H9 (cell line): ENCODE data around the gene OSBP2. TPM values are rescaled to one million over a fixed set of nuclear protein-coding genes. Genes with fewer than 3 reads are reported as not detected.

ENCODE experiments used
- DNase-seq: peaks from one replicate; pipeline ENCODE4 v3.0.0-alpha.2; 2017
- H2AFZ ChIP-seq: one replicate; pipeline ENCODE4 v1.6.1; 2013; ENCODE audit warnings: mild to moderate bottlenecking, low read length, control low read depth, moderate library complexity
- H2AK5ac ChIP-seq: 2 replicates; pipeline ENCODE4 v1.6.1; 2013; ENCODE audit warnings: low read length, control low read depth, mixed read lengths; ENCODE audit not compliant: insufficient read length
- H2BK120ac ChIP-seq: one replicate; pipeline ENCODE4 v1.6.1; 2013; ENCODE audit warnings: low read depth, mild to moderate bottlenecking, low read length, control low read depth, inconsistent platforms; ENCODE audit not compliant: poor library complexity, severe bottlenecking
- H2BK12ac ChIP-seq: 2 replicates; pipeline ENCODE4 v1.6.1; 2013; ENCODE audit warnings: low read length, control low read depth, mixed read lengths, low read depth; ENCODE audit not compliant: insufficient read length
- H2BK15ac ChIP-seq: 2 replicates; pipeline ENCODE4 v1.6.1; 2013; ENCODE audit warnings: low read depth, low read length, control low read depth
- H2BK20ac ChIP-seq: one replicate; pipeline ENCODE4 v1.6.1; 2013; ENCODE audit warnings: low read depth, mild to moderate bottlenecking, low read length, control low read depth, inconsistent platforms; ENCODE audit not compliant: poor library complexity, severe bottlenecking
- H2BK5ac ChIP-seq: 2 replicates; pipeline ENCODE4 v1.6.1; 2013; ENCODE audit warnings: low read length, control low read depth, mixed read lengths; ENCODE audit not compliant: insufficient read length
- H3K14ac ChIP-seq: 2 replicates; pipeline ENCODE4 v1.6.1; 2013; ENCODE audit warnings: low read length, control low read depth; ENCODE audit not compliant: insufficient read depth
- H3K18ac ChIP-seq: 2 replicates; pipeline ENCODE4 v1.6.1; 2013; ENCODE audit warnings: low read depth, mild to moderate bottlenecking, mixed read lengths, low read length, control low read depth; ENCODE audit not compliant: insufficient read length
- H3K23ac ChIP-seq: 2 replicates; pipeline ENCODE4 v1.6.1; 2013; ENCODE audit warnings: low read length, control low read depth, mixed read lengths, low read depth; ENCODE audit not compliant: insufficient read length
- H3K23me2 ChIP-seq: 2 replicates; pipeline ENCODE4 v1.6.1; 2013; ENCODE audit warnings: low read depth, mild to moderate bottlenecking, mixed read lengths, low read length, control low read depth; ENCODE audit not compliant: insufficient read length, poor library complexity, severe bottlenecking
- H3K27ac ChIP-seq: 2 replicates; pipeline ENCODE4 v1.5.1; 2013; ENCODE audit warnings: low read length, control low read depth, mixed read lengths, low read depth; ENCODE audit not compliant: insufficient read length
- H3K27me3 ChIP-seq: 2 replicates; pipeline ENCODE4 v1.6.1; 2013; ENCODE audit warnings: low read length, control low read depth, inconsistent platforms; ENCODE audit not compliant: insufficient read depth
- H3K4ac ChIP-seq: 2 replicates; pipeline ENCODE4 v1.6.1; 2013; ENCODE audit warnings: low read depth, mild to moderate bottlenecking, control low read depth, inconsistent platforms, low read length, moderate library complexity
- H3K4me1 ChIP-seq: 2 replicates; pipeline ENCODE4 v1.6.1; 2013; ENCODE audit warnings: low read length, control low read depth, inconsistent platforms; ENCODE audit not compliant: insufficient read depth
- H3K4me2 ChIP-seq: 2 replicates; pipeline ENCODE4 v1.6.1; 2013; ENCODE audit warnings: low read length, control low read depth, mixed read lengths; ENCODE audit not compliant: insufficient read length, insufficient read depth
- H3K56ac ChIP-seq: 2 replicates; pipeline ENCODE4 v1.6.1; 2013; ENCODE audit warnings: low read depth, mild to moderate bottlenecking, mixed read lengths, low read length, control low read depth; ENCODE audit not compliant: insufficient read length
- H3K79me1 ChIP-seq: 2 replicates; pipeline ENCODE4 v1.6.1; 2013; ENCODE audit warnings: low read depth, mild to moderate bottlenecking, moderate library complexity, low read length, control low read depth, inconsistent platforms; ENCODE audit not compliant: insufficient read depth, poor library complexity, severe bottlenecking
- H3K79me2 ChIP-seq: 2 replicates; pipeline ENCODE4 v1.6.1; 2013; ENCODE audit warnings: low read length, control low read depth, inconsistent platforms; ENCODE audit not compliant: insufficient read depth
- H3K9ac ChIP-seq: 2 replicates; pipeline ENCODE4 v1.6.1; 2013; ENCODE audit warnings: low read length, control low read depth, mixed read lengths; ENCODE audit not compliant: insufficient read length; ENCODE audit errors: extremely low read depth
- H3K9me3 ChIP-seq: one replicate; pipeline ENCODE4 v1.6.1; 2013; ENCODE audit warnings: low read depth, low read length, inconsistent platforms; ENCODE audit not compliant: control insufficient read depth
- H3T11ph ChIP-seq: one replicate; pipeline ENCODE4 v1.6.1; 2013; ENCODE audit warnings: mild to moderate bottlenecking, low read length, control low read depth, inconsistent platforms
- H4K20me1 ChIP-seq: one replicate; pipeline ENCODE4 v1.6.1; 2013; ENCODE audit not compliant: control insufficient read depth, insufficient read length, insufficient read depth
- H4K5ac ChIP-seq: 2 replicates; pipeline ENCODE4 v1.6.1; 2013; ENCODE audit warnings: low read depth, mild to moderate bottlenecking, mixed read lengths, low read length, control low read depth; ENCODE audit not compliant: insufficient read length
- H4K8ac ChIP-seq: replicated peaks from 2 replicates; pipeline ENCODE4 v1.6.1; 2013; ENCODE audit warnings: low read length, control low read depth, mixed read lengths, low read depth; ENCODE audit not compliant: insufficient read length
- H4K91ac ChIP-seq: 2 replicates; pipeline ENCODE4 v1.6.1; 2013; ENCODE audit warnings: low read depth, mild to moderate bottlenecking, moderate library complexity, mixed read lengths, low read length, control low read depth; ENCODE audit not compliant: insufficient read length
- H3K27ac Mint-ChIP-seq, 3 experiments: 2 replicates in 2 of 3; 3 replicates in 1 of 3; pipeline ENCODE4 v1.8.0; 2020 to 2021; ENCODE audit warnings: mixed read lengths in 3 of 3, mild to moderate bottlenecking in 1 of 3, moderate library complexity in 1 of 3
- H3K27me3 Mint-ChIP-seq: 2 replicates; pipeline ENCODE4 v1.8.0; 2021; ENCODE audit warnings: low read depth, mild to moderate bottlenecking, moderate library complexity, mixed read lengths
- H3K36me3 Mint-ChIP-seq, 3 experiments: 2 replicates in 2 of 3; 3 replicates in 1 of 3; pipeline ENCODE4 v1.8.0; 2020 to 2021; ENCODE audit warnings: low read depth in 3 of 3, mixed read lengths in 3 of 3; ENCODE audit not compliant: insufficient read depth in 1 of 3
- H3K4me1 Mint-ChIP-seq, 2 experiments: 2 replicates each; pipeline ENCODE4 v1.8.0; 2020; ENCODE audit warnings: mixed read lengths in 2 of 2
- H3K4me3 Mint-ChIP-seq, 2 experiments: 2 replicates in 1 of 2; 3 replicates in 1 of 2; pipeline ENCODE4 v1.8.0; 2020 to 2021; ENCODE audit warnings: mild to moderate bottlenecking in 2 of 2, mixed read lengths in 2 of 2, moderate library complexity in 1 of 2
- H3K9me3 Mint-ChIP-seq, 2 experiments: 2 replicates in 1 of 2; 3 replicates in 1 of 2; pipeline ENCODE4 v1.8.0; 2020; ENCODE audit warnings: mild to moderate bottlenecking in 2 of 2, mixed read lengths in 2 of 2, moderate library complexity in 1 of 2
- CTCF ChIP-seq: fragments of 200-600 bp; sonication (generic); conservative IDR thresholded peaks from 3 replicates; pipeline ENCODE4 v1.8.0; 2021; ENCODE audit warnings: antibody characterized with exemption, mild to moderate bottlenecking
- WGBS: extraction: QIAGEN DNeasy Blood & Tissue Kit; methylation state at CpG from one replicate; pipeline ENCODE4 v1.1.7; 2013; ENCODE audit warnings: missing lambda C conversion rate, low lambda C conversion rate, mixed read lengths; ENCODE audit not compliant: insufficient read length; ENCODE audit errors: extremely low coverage; 5-methylcytosine and 5-hydroxymethylcytosine counted together
- total RNA-seq: library from RNA; stranded (reverse); gene quantifications from 2 replicates; pipeline ENCODE4 v1.2.1, GENCODE V29; 2021

Gene OSBP2
- total RNA-seq, 1 experiment from 2014 or later, result 3.4 TPM

DNA sequence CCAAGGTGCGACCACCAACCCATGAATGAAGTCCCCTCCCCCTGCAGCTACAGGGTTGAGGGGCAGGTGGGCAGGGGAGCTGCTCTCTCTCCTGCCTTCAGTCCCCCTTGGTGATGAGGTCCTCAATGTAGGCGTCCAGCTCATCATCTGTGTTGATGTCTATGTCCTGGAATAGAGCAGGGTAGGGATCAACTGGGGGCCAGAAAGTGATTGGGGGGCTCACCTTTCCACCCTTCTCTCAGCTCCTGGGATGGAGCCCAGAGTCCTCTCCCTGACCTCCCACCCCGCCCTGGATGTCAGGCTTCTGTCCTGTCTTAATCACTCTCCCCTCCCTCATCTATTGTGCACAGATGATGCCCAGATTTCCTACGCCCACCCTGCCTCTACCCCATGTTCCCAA is 232.0 kb downstream of the OSBP2 start:
- Mint-ChIP-seq H3K36me3 (peaks cover 52 to 66% (median 66%) of the 10 kb centered on the region in 3 experiments), H3K27me3 (no peaks in the 10 kb centered on the region; the same call in 1 of the 2 replicates), H3K4me3 (no peak overlapping the region), H3K4me1 (no peaks in the 10 kb centered on the region), H3K27ac (peak overlapping the region in 1 of 3 experiments; percentile 45; a peak in 1 of 7 replicates), H3K9me3 (no peaks in the 10 kb centered on the region)
- H3K56ac ChIP-seq, result no peak overlapping the region
- no peaks in the 10 kb centered on the region for H3K79me2 ChIP-seq
- H2AFZ ChIP-seq, result no peak overlapping the region
- no peaks in the 10 kb centered on the region for H3K27me3 ChIP-seq
- H3K4ac ChIP-seq, result no peak overlapping the region
- H3K4me1 ChIP-seq, result no peaks in the 10 kb centered on the region
- no peak overlapping the region for H2AK5ac ChIP-seq
- H2BK5ac ChIP-seq, result no peak overlapping the region
- H3K23me2 ChIP-seq, result no peaks in the 10 kb centered on the region
- no CpG with 5 or more reads among the region's 4 CpGs for WGBS
- no peak overlapping the region for H2BK12ac ChIP-seq
- no peak overlapping the region for H3K18ac ChIP-seq
- H3K79me1 ChIP-seq, result no peaks in the 10 kb centered on the region
- TF ChIP-seq CTCF, result no peak
- no peaks in the 10 kb centered on the region for H3K9me3 ChIP-seq
- H3K23ac ChIP-seq, result no peak overlapping the region
- H4K20me1 ChIP-seq, result no peaks in the 10 kb centered on the region
- H4K5ac ChIP-seq, result no peak overlapping the region
- DNase-seq, result peak; percentile 12
- H3K4me2 ChIP-seq, result no peak overlapping the region
- H3T11ph ChIP-seq, result no peak overlapping the region
- H2BK20ac ChIP-seq, result no peak overlapping the region
- H2BK15ac ChIP-seq, result no peak overlapping the region
- H4K91ac ChIP-seq, result no peak overlapping the region
- no peak overlapping the region for H4K8ac ChIP-seq
- no peak overlapping the region for H3K14ac ChIP-seq
- H3K9ac ChIP-seq, result no peak overlapping the region
- no peak overlapping the region for H3K27ac ChIP-seq
- H2BK120ac ChIP-seq, result no peak overlapping the region
